NCI-H226 (cell line): ENCODE data around the gene PRSS8.
"Not testable (repeated sequence)": the region's sequence is repeated elsewhere in the genome, so short reads cannot be mapped to it uniquely, and the experiment has no call there.

Source experiments
- DNase-seq: peaks from one replicate; pipeline ENCODE4 v3.0.0-alpha.2; 2015

The PRSS8 gene

GRCh38 chr16:31127182-31127581 is 8.3 kb downstream of the PRSS8 start:
- DNase-seq = no peak

- no peak for DNase-seq
These were observed 9.7 kb downstream of the PRSS8 start for GRCh38 chr16:31125844-31126243.

- DNase-seq = no peak
These were observed 15.4 kb downstream of the PRSS8 start for GRCh38 chr16:31120129-31120528.

- DNase-seq = peak; percentile 79
These were observed 17.0 kb downstream of the PRSS8 start for GRCh38 chr16:31118223-31119155.

GRCh38 chr16:31117384-31118222 is 17.9 kb downstream of the PRSS8 start, which contains the start of gene KAT8:
Gene KAT8, plus strand, starts transcription at chr16:31117664. Its CDS starts 18 bp downstream, at chr16:31117682.
- DNase-seq = peak; percentile 96

- DNase-seq = no peak
These were observed 21.1 kb downstream of the PRSS8 start for GRCh38 chr16:31114468-31114867.

GRCh38 chr16:31113121-31114120 is 22.1 kb downstream of the PRSS8 start:
- DNase-seq = no peak

- DNase-seq = no peak
These were observed 22.8 kb downstream of the PRSS8 start for GRCh38 chr16:31112711-31113110.

GRCh38 chr16:31111881-31112466 is 23.6 kb downstream of the PRSS8 start:
- no peak for DNase-seq

- DNase-seq = no peak
These were observed 25.2 kb downstream of the PRSS8 start for GRCh38 chr16:31110106-31111034.

GRCh38 chr16:31109622-31110021 is 25.9 kb downstream of the PRSS8 start:
- no peak for DNase-seq

- DNase-seq = no peak
These were observed 26.6 kb downstream of the PRSS8 start for GRCh38 chr16:31108794-31109558.

GRCh38 chr16:31108035-31108793 is 27.3 kb downstream of the PRSS8 start, which contains the start of gene BCKDK:
Gene BCKDK, plus strand, starts transcription at chr16:31108386. Its CDS starts 838 bp downstream, at chr16:31109224.
- peak; percentile 77 for DNase-seq

GRCh38 chr16:31107465-31107867 is 28.1 kb downstream of the PRSS8 start:
- no peak for DNase-seq

GRCh38 chr16:31106509-31107464 is 28.7 kb downstream of the PRSS8 start:
- no peak for DNase-seq

- DNase-seq = no peak
These were observed 29.8 kb downstream of the PRSS8 start for GRCh38 chr16:31105677-31106213.

- DNase-seq = not testable (repeated sequence)
These were observed 34.5 kb downstream of the PRSS8 start for GRCh38 chr16:31100876-31101641.
